ENCODE measurements around the gene ABLIM1.

- TF ChIP-seq, protein P1, sequence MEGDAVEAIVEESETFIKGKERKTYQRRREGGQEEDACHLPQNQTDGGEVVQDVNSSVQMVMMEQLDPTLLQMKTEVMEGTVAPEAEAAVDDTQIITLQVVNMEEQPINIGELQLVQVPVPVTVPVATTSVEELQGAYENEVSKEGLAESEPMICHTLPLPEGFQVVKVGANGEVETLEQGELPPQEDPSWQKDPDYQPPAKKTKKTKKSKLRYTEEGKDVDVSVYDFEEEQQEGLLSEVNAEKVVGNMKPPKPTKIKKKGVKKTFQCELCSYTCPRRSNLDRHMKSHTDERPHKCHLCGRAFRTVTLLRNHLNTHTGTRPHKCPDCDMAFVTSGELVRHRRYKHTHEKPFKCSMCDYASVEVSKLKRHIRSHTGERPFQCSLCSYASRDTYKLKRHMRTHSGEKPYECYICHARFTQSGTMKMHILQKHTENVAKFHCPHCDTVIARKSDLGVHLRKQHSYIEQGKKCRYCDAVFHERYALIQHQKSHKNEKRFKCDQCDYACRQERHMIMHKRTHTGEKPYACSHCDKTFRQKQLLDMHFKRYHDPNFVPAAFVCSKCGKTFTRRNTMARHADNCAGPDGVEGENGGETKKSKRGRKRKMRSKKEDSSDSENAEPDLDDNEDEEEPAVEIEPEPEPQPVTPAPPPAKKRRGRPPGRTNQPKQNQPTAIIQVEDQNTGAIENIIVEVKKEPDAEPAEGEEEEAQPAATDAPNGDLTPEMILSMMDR (tag by site-specific recombination; IDR thresholded peaks at IDR 0.05), result no peak
- TF ChIP-seq, protein P2, sequence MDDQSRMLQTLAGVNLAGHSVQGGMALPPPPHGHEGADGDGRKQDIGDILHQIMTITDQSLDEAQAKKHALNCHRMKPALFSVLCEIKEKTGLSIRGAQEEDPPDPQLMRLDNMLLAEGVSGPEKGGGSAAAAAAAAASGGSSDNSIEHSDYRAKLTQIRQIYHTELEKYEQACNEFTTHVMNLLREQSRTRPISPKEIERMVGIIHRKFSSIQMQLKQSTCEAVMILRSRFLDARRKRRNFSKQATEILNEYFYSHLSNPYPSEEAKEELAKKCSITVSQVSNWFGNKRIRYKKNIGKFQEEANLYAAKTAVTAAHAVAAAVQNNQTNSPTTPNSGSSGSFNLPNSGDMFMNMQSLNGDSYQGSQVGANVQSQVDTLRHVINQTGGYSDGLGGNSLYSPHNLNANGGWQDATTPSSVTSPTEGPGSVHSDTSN (CRISPR knock-in tag; IDR thresholded peaks at IDR 0.05), result no peak
- TF ChIP-seq ZNF214 (tag by site-specific recombination; IDR thresholded peaks at IDR 0.05; ENCODE audit: borderline replicate concordance), result no peak
- TF ChIP-seq ZBTB49 (tag by site-specific recombination; IDR thresholded peaks at IDR 0.05; ENCODE audit: low read depth), result no peak
- TF ChIP-seq ZNF600 (tag by site-specific recombination; IDR thresholded peaks at IDR 0.05), result peak; percentile 33; the same call in 1 of the 2 replicates
- TF ChIP-seq ZNF121 (tag by site-specific recombination; IDR thresholded peaks at IDR 0.05), result no peak
- TF ChIP-seq, protein P3, sequence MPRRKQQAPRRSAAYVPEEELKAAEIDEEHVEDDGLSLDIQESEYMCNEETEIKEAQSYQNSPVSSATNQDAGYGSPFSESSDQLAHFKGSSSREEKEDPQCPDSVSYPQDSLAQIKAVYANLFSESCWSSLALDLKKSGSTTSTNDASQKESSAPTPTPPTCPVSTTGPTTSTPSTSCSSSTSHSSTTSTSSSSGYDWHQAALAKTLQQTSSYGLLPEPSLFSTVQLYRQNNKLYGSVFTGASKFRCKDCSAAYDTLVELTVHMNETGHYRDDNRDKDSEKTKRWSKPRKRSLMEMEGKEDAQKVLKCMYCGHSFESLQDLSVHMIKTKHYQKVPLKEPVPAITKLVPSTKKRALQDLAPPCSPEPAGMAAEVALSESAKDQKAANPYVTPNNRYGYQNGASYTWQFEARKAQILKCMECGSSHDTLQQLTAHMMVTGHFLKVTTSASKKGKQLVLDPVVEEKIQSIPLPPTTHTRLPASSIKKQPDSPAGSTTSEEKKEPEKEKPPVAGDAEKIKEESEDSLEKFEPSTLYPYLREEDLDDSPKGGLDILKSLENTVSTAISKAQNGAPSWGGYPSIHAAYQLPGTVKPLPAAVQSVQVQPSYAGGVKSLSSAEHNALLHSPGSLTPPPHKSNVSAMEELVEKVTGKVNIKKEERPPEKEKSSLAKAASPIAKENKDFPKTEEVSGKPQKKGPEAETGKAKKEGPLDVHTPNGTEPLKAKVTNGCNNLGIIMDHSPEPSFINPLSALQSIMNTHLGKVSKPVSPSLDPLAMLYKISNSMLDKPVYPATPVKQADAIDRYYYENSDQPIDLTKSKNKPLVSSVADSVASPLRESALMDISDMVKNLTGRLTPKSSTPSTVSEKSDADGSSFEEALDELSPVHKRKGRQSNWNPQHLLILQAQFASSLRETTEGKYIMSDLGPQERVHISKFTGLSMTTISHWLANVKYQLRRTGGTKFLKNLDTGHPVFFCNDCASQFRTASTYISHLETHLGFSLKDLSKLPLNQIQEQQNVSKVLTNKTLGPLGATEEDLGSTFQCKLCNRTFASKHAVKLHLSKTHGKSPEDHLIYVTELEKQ (tag by site-specific recombination; IDR thresholded peaks at IDR 0.05; ENCODE audit: borderline replicate concordance), result no peak
- TF ChIP-seq ZBTB7A (tag by site-specific recombination; IDR thresholded peaks at IDR 0.05; ENCODE audit: low read depth), result no peak
- TF ChIP-seq ZNF785 (tag by site-specific recombination; IDR thresholded peaks at IDR 0.05), result no peak
- no peak for TF ChIP-seq ZNF76 (tag by site-specific recombination; IDR thresholded peaks at IDR 0.05; ENCODE audit: borderline replicate concordance, low read depth)
- no peak for TF ChIP-seq ZNF324 (tag by site-specific recombination; IDR thresholded peaks at IDR 0.05)
Measured at GRCh38 chr10:114684822-114685209, 26.7 kb upstream of the ABLIM1 start.
